Omental fat pad (tissue), 4 donors: ENCODE measurements around the gene CTNNAL1. TPM values are rescaled to one million over a fixed set of nuclear protein-coding genes. Genes with fewer than 3 reads are reported as not detected.

Source experiments
- ATAC-seq: fragments of 150-250 bp; one replicate; pipeline ENCODE4 v1.9.1; 2016; ENCODE audit warnings: mild to moderate bottlenecking, moderate library complexity; ENCODE audit not compliant: low FRiP score
- DNase-seq: peaks from one replicate; pipeline ENCODE4 v3.0.0-alpha.2; 2019; ENCODE audit warnings: low spot score
- total RNA-seq, 4 donors: library from RNA; depleted of rRNA; stranded (reverse); fragments of >200 nt; gene quantifications; one replicate each; pipeline ENCODE4 v1.1.0, GENCODE V29; 2016
- TF ChIP-seq, protein P1 (sequence below), 3 donors: fragments of 450-650 bp; IDR thresholded peaks; one replicate each; pipeline ENCODE4 v1.5.1; 2016 to 2017; ENCODE audit warnings: antibody characterized with exemption in 3 of 3, mild to moderate bottlenecking in 3 of 3, moderate library complexity in 2 of 3

CTNNAL1 gene
- total RNA-seq, 4 donors from 2014 or later, result 34.5 to 57.3 (median 46.5) TPM

DNA sequence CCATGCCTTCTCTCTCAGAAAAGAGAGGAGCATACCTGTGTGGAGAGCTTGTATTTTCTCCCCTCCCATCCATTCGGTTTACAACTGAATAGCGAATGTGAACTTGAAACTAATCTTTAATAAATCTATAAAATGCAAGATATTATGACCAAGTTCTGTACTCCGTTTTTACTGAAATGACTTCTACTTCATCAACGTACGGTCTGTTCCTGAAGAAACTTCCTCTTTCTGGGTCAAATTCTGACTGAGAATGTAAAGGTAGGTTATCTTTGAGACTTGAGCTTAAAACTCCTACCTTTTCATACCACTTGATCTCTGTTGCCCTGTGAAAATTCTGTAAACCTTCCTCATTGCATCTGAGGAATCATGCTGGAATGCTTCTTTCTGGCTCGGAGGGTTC is 4.2 kb upstream of the CTNNAL1 start:
- TF ChIP-seq, protein P1, sequence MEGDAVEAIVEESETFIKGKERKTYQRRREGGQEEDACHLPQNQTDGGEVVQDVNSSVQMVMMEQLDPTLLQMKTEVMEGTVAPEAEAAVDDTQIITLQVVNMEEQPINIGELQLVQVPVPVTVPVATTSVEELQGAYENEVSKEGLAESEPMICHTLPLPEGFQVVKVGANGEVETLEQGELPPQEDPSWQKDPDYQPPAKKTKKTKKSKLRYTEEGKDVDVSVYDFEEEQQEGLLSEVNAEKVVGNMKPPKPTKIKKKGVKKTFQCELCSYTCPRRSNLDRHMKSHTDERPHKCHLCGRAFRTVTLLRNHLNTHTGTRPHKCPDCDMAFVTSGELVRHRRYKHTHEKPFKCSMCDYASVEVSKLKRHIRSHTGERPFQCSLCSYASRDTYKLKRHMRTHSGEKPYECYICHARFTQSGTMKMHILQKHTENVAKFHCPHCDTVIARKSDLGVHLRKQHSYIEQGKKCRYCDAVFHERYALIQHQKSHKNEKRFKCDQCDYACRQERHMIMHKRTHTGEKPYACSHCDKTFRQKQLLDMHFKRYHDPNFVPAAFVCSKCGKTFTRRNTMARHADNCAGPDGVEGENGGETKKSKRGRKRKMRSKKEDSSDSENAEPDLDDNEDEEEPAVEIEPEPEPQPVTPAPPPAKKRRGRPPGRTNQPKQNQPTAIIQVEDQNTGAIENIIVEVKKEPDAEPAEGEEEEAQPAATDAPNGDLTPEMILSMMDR (IDR thresholded peaks at IDR 0.05), result no peak
- ATAC-seq, result no peak
- DNase-seq, result no peak

GRCh38 chr9:109017061-109017460 is 3.8 kb upstream of the CTNNAL1 start:
- DNase-seq (no peak), ATAC-seq (no peak)
- TF ChIP-seq, protein P1 (IDR thresholded peaks at IDR 0.05), result no peak

DNA sequence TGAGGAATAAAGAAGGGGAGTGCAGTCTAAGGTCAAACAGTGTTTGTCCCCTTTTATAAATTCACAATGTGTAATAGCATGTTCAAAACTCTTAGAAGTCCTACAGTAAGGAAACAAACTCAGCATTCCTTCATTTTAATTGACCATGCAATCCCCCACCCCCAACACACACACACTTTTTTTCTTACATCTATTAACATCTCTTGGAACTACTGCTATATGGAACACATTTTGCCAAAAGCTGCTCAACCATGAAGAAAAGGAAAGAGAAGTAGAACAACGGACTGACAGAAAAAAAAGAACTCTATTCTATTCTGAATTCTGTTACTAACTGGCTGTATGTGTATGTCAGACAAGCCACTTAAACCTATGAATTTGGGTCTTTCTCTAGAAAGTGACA is 2.8 kb upstream of the CTNNAL1 start:
- TF ChIP-seq, protein P1 (IDR thresholded peaks at IDR 0.05), result no peak
- DNase-seq (no peak), ATAC-seq (no peak)

GRCh38 chr9:109014608-109015280 is 1.4 kb upstream of the CTNNAL1 start:
- no peak for ATAC-seq
- TF ChIP-seq, protein P1 (IDR thresholded peaks at IDR 0.05), result no peak
- DNase-seq, result no peak

DNA sequence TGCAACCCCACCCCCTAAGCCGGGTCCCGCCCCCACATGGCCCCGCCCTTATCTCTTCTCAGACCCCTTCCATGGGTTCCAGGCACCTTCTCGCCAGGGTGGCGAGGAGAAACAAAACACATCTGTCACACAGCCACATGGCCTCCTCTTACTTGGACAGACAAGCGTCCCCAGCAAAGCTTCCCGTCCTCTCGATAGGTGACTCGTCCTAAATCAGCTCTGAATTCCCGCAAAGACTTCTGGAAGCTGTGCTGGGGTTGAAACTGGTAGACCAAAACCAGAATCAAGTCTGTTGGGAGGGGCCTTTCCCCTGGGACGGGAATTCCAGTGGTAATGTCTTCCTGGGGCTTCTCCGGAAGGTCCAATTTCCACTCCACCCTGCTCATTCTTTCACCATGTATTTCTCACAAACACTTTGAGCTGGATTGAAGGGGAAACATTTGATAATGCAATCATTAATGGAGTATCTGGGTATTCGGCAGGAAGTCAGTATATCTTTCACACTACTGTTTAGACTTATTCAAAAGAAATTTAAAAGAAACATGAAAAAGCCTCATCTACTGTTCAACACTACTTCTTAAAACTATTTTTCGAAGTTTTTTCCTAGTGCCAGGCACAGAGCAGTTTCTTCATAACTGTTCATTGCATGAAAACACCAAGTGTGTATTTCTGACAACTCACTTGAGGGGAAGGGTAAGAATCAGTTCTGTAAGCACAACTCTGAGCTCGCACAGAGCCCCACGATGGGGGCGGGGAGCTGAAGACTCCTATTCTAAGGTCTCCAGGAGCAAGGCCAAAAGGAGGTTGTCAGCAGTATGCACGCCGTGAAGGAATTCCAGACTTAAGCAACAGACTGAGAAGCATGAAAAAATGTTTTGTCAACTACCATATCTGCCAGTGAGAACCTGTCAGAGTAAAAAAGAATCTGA is 644 bp upstream of the CTNNAL1 start:
- DNase-seq (no peak), ATAC-seq (peak; percentile 41)
- TF ChIP-seq, protein P1 (IDR thresholded peaks at IDR 0.05), result no peak

GRCh38 chr9:109012009-109012875 is 1.1 kb downstream of the CTNNAL1 start:
- peak; percentile 64 for DNase-seq
- TF ChIP-seq, protein P1 (IDR thresholded peaks at IDR 0.05), result no peak
- peak; percentile 67 for ATAC-seq
